HL-60/S4 (cell line): ENCODE results near the gene RAB40C.

Source experiments
- in situ Hi-C: fragments of 300-500 bp; cut with MboI; formaldehyde crosslinking; loops from 2 replicates; pipeline ENCODE4 v1.14.3; 2022; ENCODE audit warnings: low sequenced_read_pairs

Gene RAB40C

DNA sequence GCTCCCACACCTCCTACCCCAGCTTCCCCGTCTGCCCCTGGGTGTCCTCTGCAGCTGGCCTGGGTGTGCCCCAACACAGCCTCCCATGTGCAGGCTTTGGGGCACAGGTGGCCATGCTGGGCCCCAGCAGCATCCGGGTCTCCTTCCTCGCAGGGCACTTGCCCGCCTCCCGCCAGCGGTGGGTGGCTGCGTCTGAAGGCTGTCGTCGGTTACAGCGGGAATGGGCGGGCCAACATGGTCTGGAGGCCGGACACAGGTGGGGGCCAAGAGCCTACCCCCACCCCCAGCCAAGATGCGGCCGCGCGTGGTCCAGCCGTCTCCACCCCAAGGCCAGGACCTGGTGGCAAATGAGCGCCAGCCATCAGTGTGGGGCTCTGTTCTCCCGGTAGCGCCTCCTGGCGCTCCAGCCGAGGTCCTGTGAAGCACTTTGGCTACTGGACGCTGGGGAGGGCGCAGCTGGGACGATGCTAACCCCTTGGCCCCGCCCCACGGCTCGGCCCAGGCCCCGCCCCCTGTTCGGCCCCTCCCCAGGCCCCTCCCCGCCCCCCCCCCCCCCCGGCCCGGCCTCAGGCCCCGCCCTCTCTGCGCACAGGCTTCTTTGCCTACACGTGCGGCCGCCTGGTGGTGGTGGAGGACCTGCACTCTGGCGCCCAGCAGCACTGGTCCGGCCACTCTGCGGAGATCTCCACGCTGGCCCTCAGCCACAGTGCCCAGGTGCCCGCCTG, 70.8 kb downstream of the RAB40C start:
- in situ Hi-C loops = loop anchor here (10.0 kb wide), 1 partner anchor 266 kb away; the partner anchor contains the start of gene NME4

DNA sequence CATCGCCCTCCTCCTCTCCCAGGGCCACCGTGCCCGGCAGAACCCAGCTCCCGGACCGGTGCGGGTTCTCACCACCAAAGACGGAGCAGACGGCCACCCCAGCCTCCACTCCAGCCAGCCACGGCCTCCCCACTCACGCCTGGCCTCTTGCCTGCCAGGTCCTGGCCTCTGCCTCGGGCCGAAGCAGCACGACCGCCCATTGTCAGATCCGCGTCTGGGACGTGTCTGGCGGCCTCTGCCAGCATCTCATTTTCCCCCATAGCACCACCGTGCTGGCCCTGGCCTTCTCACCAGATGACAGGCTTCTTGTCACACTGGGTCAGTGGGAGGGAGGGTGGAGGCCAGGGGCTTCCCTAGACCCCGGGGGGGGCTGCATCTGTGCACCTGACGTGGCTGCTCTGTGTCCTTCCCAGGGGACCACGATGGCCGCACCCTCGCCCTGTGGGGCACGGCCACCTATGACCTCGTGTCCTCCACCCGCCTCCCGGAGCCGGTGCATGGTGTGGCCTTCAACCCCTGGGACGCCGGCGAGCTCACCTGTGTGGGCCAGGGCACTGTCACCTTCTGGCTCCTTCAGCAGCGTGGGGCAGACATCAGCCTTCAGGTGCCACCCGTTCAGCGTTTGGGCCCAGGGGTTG, 71.4 kb downstream of the RAB40C start:
- in situ Hi-C loops = loop anchor here (10.0 kb wide), 1 partner anchor 267 kb away; the partner anchor contains the start of gene NME4

DNA sequence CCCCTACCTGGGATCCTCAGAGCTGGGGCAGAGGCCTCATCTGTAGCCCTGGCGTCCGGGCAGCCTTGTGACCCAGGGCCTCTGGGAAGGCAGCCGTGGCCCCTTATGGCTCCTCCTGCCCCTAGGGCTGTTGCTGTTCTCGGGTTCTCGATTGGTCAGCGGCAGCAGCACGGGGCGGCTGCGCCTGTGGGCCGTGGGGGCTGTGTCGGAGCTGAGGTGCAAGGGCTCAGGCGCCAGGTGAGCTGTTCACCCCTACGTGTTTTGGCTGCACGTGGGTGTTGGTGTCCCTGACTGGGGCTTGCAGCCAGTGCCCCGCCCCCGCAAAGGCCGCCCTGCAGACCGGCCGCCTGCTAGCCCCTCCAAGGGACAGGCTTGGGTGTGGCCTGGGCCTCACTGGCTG, 72.2 kb downstream of the RAB40C start:
- in situ Hi-C loops = loop anchor here (10.0 kb wide), 1 partner anchor 267 kb away; the partner anchor contains the start of gene NME4

DNA sequence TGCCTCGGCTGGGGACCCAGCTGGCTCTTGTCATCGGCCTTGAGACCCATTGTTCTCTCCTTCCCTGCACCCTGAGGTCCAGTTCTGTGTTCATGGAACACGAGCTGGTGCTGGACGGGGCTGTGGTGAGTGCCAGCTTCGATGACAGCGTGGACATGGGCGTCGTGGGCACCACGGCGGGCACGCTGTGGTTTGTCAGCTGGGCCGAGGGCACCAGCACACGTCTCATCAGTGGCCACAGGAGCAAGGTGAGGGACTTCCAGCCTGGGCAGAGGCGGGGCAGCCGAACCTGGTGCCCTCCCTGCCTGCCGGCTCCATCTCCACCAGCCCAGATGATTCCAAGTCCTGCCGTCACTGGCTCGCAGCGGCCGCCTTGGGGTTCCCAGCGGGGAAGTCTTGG, 72.7 kb downstream of the RAB40C start:
- in situ Hi-C loops = loop anchor here (10.0 kb wide), 1 partner anchor 268 kb away; the partner anchor contains the start of gene NME4

DNA sequence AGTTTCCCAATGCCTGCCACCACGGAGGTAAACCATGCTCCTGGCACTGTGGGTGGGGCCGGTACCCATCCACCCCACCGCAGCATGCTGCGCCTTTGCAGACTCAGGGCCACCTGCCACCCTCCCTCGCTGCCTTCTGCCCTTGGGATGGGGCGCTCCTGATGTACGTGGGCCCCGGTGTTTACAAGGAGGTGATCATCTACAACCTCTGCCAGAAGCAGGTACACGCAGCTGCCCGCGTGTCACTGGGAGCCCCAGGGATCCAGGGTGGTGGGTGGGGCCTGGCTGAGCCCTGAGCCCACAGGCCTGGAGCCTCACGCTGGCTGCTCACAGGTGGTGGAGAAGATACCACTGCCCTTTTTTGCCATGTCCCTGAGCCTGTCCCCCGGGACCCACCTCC, 76.7 kb downstream of the RAB40C start:
- in situ Hi-C loops = loop anchor here (10.0 kb wide), 1 partner anchor 272 kb away; the partner anchor contains the start of gene NME4

DNA sequence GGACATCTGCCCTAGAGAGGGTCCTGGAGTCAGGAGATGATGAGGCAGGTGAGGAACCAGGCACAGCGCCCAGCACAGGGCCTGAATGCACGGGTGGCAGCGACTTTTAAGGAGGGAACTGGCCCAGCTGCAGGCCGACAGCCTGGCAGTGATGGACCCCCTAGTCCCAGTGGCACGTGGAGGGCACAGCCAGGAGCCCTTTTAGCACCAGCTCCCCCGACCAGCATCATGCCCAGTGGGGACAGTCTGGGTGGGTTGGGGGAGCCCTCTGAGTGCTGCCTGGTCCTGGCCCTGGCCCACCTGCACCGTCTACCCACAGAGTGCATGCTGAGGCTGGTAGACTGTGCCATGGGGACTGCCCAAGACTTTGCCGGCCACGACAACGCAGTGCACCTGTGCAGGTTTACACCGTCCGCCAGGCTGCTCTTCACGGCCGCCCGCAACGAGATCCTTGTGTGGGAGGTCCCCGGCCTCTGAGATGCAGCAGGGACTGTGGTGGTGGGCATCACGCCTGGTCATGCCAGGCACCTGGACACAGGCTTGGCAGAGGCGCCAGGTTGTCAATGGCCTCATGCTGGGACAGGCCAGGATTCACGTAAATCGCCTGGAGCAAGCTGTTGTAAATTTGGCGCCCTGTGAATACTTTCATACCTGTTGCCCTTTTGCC, 77.4 kb downstream of the RAB40C start:
- in situ Hi-C loops = loop anchor here (10.0 kb wide), 1 partner anchor 272 kb away; the partner anchor contains the start of gene NME4

DNA sequence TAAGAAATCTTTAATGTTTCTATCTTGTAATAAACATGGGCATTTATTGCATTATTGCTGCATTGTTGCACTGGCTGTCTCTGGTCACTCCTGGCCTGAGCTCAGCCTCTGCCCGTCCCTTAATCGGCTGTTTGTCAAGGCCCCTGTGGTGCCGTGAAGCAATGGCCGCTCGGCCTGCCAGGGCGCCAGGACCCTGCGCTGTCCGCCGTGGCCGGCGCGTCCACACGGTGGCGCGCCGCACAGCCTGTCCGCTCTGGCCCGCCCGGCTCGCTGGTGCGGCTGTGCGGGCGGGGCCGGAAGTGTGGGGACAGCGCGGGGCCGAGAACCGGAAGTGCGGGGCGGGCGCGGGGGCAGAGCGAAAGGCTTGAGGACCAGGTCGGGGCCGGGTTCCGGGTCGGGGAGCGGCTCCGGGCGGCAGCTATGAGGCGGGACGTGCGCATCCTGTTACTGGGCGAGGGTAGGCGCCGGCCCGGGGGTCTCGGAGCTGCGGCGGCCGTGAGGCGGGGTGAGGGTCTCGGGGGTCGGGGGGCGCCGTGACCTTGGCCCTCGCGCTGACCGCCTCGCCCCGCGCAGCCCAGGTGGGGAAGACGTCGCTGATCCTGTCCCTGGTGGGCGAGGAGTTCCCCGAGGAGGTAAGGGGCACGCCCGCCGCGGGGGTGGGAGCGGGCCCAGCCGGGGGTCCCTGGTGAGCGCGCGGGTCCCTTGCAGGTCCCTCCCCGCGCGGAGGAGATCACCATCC, 78.1 kb downstream of the RAB40C start, which contains the start of gene RHOT2:
RHOT2 (plus strand) TSS at position 353 of the 739 bp plus-strand sequence; CDS start at position 421, 68 bp downstream.
- in situ Hi-C loops = loop anchor here (10.0 kb wide), 1 partner anchor 273 kb away; the partner anchor contains the start of gene NME4

DNA sequence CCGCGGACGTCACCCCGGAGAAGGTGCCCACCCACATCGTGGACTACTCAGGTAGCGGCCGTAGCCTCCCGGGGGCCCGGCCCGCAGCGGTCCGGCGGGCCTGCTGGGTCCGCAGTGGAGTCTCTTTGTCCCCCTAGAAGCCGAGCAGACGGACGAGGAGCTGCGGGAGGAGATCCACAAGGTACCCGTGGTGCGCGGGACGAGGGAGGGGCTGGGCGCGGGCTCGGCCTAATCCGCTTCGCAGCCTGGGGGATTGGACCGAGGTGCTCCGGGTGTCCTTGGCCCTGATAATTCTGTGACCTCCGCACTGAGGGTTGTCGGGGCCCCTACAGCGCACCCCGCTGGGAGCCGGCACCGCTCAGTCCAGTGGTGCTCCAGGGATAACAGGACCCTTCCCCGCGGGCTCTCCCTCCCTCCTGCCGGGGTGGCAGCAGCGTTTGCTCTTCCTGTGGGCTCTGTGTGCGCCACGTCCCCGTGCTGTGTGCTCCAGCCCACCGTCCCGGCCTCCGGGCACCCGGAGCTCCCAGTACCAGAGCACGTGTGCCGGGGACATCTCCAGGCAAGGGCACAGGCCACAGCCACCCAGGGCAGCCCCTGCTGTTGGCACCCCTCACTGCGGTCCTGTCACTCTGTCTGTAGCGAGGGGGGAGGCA, 78.8 kb downstream of the RAB40C start:
- in situ Hi-C loops = loop anchor here (10.0 kb wide), 1 partner anchor 274 kb away; the partner anchor contains the start of gene NME4

DNA sequence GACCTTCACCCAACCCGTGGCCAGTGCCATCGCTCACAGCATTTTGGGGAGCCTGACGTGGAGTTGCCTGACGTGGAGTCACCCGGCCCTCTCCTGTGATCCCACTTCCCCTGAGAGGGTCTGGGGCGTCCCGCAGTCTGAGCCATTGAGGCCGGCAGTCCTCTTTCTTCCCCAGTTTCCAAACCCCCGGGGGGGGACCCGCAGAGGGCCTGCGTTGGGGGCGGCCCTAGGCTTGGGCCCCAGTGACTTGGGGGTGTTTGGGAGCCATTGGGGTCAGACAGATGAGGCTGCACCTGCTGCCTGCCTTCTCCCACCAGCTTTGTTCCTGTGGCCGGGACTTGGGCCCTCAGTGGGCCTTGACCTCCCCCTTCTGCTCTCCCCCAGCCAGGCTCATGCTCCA, 79.8 kb downstream of the RAB40C start:
- in situ Hi-C loops = loop anchor here (10.0 kb wide), 1 partner anchor 275 kb away; the partner anchor contains the start of gene NME4

DNA sequence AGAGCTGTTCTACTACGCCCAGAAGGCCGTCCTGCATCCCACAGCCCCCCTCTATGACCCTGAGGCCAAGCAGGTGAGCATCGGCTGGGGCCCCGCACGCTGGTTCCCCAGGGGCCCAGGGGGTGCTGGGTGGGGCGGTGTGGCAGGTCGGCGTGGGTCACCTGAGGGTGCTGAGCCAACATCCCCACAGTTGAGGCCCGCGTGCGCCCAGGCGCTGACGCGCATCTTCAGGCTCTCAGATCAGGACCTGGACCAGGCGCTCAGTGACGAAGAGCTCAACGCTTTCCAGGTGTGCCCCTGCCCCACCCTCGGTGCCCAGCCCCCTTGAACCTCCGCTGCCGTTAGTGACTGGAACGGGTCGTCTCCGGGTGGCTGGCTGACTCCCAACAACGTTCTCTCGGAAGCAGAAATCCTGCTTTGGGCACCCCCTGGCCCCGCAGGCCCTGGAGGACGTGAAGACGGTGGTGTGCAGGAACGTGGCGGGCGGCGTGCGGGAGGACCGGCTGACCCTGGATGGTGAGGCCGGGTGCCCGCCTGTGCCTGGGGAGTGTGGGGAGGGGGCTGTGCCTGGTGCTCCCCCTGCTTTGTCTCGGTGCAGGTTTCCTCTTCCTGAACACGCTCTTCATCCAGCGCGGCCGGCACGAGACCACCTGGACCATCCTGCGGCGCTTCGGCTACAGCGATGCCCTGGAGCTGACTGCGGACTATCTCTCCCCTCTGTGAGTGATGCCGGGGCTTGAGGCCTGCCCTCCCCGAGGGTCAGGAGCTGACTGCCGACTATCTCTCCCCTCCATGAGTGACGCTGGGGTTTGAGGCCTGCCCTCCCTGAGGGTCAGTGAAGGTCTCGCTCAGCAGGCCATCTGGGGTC, 80.9 kb downstream of the RAB40C start:
- in situ Hi-C loops = no loop called here

DNA sequence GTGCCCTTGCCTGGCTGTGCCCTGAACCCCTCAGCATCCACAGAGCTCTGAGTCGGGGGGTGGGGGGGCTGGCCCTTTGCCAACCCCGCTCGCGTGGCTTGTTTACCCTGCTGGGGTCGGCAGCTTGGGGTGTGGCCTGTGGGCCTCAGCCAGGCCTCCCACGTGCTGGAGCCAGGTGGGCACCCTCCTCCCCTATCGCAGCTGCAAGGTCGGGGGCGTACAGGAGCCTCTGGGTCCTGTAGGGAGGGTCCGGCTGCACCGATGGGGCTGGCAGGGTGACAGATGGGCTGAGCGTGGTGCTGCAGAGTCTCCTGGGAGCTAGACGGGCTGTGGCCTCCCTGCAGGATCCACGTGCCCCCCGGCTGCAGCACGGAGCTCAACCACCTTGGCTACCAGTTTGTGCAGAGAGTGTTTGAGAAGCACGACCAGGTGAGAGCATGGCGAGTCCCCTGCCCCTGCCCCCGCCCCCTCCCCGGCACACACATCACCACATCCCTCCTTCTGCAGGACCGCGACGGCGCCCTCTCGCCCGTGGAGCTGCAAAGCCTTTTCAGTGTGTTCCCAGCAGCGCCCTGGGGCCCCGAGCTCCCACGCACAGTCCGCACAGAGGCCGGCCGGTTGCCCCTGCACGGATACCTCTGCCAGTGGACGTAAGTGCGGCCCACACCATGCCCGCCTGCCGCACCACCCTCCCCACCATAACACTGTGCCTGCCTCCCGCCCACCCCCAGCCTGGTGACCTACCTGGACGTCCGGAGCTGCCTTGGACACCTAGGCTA, 81.7 kb downstream of the RAB40C start:
- in situ Hi-C loops = no loop called here

DNA sequence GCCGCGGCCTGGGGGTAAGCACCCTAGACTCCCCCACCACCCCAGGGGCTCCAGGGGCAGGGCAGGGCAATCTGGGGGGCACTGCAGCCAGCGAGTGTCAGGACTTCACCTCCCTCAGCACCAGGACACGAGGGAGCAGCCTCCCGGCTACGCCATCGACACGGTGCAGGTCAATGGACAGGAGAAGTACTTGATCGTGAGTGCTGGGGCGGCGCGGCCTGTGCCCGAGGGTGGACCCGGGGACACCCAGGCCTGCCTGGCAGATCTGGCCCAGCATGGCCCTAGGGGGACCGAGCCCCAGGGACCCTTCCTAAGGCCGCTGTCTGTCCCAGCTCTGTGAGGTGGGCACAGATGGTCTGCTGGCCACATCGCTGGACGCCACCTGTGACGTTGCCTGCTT, 82.5 kb downstream of the RAB40C start:
- in situ Hi-C loops = no loop called here

DNA sequence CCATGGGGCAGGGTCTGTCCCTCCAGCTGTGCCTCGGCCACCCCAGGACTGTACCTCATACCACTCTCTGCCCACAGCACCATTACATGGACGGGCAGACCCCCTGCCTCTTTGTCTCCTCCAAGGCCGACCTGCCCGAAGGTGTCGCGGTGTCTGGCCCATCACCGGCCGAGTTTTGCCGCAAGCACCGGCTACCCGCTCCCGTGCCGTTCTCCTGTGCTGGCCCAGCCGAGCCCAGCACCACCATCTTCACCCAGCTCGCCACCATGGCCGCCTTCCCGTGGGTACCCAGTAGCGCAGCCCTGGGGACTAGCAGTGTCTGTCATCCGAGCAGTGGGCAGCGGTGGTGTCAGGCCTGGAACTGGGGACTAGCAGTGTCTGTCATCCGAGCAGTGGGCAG, 83.0 kb downstream of the RAB40C start:
- in situ Hi-C loops = no loop called here

DNA sequence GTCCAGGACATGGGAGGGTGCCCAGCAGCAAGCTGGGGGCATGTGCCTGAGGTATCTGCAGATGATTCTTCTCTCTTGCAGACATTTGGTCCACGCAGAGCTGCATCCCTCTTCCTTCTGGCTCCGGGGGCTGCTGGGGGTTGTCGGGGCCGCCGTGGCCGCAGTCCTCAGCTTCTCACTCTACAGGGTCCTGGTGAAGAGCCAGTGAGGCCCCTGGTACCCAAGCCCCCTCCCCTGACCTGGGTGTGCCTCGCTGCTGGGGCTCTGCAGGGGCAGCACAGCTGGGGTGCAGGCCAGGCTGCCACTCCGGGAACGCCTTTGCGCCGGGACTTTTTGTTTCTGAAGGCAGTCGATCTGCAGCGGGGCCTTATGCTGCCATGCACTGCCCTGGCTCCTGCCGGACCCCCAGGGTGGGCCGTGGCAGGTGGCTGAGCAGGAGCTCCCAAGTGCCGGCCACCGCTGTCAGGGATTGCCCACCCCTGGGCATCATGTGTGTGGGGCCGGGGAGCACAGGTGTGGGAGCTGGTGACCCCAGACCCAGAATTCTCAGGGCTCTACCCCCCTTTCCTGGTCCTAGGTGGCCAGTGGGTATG, 83.6 kb downstream of the RAB40C start:
- in situ Hi-C loops = no loop called here

DNA sequence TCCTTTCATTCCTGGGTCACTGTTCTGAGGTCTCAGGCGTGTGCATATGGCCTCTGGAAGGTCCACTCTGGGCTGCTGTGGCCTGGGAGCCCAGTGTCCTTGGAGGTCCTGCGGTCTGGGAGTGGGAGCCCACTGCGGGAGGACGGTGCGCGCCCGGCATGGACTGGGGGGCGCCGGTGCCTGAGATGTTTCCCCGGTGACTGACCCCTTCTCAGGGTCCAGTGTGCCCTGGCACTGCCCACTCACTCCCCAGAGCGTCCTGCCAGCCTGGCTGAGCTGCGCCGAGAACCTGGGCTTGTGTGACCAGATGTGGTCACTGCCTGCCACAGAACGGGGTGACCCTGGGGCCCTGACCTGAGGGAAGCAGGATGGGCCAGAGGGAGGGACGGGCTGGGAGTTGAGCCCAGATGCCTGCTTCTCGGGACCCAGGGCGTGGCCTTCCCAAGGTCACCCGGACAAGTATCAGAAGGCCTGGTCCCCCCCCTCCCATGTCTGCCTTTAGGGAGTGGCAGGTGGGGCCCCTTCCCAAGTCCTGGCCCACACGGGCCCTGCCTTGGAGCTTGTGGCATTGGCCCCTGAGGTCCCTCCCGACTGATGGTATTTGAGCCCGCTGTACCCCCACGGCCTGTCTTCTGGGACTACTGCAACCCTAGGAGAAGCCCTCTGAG, 84.5 kb downstream of the RAB40C start:
- in situ Hi-C loops = no loop called here

DNA sequence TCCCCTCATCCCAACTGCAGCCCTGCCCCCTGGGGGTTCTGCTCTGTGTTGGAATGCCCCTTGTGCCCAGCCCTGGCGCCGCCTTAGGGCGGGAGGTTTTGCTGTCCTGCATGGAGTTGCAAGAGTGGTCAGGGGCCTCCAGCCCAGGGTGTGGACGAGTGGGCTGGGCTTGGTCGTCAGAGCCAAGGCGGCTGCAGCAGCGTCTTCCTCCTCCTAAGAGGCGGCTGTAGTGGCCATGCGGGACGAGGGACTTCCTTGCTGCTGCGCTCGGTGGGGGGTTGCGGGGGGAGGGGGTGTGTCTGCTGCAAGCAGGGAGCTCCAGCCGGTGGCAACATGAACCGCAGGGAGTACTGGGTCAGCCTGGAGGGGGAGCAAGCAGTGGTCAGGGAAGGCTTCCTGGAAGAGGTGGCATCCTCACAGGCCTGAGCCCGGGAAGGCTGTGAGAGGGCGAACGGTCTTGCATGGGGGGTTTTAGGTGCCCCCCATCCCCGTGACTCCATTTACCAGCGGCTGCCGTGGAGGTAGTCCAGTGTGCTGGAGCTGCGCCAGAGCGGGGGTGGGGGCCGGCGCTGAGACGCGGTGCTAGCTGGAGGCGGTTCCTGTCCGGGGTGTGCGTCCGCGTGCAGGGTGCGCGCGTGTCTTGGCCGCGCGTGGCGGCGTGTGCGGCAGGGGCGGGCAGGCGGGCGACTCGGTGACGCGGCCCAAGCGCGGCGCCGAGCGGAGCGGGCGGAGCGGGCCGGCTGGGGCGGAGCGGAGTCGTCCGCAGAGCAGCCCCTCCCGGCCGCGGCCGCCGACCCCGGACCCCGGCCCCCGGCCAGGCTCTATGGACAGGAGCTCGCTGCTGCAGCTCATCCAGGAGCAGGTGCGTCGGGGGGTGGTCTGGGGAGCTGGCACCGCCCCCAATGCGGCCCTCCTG, 85.4 kb downstream of the RAB40C start, which contains the start of gene RHBDL1:
RHBDL1 (plus strand) TSS at position 704 of the 916 bp plus-strand sequence; CDS start at position 824, 120 bp downstream.
- in situ Hi-C loops = no loop called here
